GM12874 (cell line): ENCODE results near the gene DLG2.

Experiments
- TF ChIP-seq, protein P1 (sequence below): IDR thresholded peaks from 2 replicates; pipeline ENCODE4 v1.5.1; 2011; ENCODE audit warnings: low read depth, mild to moderate bottlenecking, control low read depth, low read length, moderate library complexity; ENCODE audit not compliant: insufficient read depth

Gene DLG2

DNA sequence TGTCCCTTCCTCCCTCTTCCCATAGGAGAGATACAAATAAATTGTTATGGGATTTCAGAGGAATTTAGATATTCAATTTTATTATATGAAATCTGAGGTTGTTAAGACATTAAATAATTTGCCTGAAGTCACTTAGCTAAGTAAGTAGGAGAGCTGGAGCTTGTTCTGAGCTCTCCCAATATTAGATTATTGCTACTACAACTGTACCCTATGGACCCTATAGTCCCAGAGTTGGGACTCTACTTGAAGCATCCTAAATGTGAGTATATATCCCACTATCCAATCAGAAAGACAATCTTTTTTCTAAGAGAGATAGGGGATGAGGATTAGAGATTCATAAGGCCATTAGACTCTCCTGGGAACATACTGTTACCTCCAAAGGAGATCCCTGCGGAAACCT lies 1130.0 kb downstream of the DLG2 start:
- TF ChIP-seq, protein P1, sequence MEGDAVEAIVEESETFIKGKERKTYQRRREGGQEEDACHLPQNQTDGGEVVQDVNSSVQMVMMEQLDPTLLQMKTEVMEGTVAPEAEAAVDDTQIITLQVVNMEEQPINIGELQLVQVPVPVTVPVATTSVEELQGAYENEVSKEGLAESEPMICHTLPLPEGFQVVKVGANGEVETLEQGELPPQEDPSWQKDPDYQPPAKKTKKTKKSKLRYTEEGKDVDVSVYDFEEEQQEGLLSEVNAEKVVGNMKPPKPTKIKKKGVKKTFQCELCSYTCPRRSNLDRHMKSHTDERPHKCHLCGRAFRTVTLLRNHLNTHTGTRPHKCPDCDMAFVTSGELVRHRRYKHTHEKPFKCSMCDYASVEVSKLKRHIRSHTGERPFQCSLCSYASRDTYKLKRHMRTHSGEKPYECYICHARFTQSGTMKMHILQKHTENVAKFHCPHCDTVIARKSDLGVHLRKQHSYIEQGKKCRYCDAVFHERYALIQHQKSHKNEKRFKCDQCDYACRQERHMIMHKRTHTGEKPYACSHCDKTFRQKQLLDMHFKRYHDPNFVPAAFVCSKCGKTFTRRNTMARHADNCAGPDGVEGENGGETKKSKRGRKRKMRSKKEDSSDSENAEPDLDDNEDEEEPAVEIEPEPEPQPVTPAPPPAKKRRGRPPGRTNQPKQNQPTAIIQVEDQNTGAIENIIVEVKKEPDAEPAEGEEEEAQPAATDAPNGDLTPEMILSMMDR = no peak

GRCh38 chr11:84496122-84496521 lies 1131.0 kb downstream of the DLG2 start:
- TF ChIP-seq, protein P1 = no peak

DNA sequence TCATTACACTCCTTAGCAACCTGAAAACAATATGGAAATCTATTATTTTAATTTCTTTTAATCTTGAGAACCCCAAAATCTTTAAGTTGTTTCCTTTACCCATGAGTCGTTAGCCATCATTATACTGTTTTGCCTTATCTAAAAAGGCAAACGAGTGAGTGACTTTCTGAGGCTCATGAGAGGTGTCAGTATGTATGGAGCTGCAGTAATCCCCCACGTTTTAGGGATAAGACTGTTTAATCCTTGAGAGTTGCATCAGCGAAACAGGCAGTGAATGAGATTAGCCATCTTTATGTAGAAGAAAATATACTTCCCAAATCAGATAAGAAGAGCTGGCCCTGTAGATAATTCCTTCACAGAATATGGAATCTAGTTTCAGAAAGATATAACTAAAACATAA lies 1147.0 kb downstream of the DLG2 start:
- TF ChIP-seq, protein P1 = no peak

- TF ChIP-seq, protein P1 = no peak
These were observed 1150.6 kb downstream of the DLG2 start for GRCh38 chr11:84476581-84476980.

DNA sequence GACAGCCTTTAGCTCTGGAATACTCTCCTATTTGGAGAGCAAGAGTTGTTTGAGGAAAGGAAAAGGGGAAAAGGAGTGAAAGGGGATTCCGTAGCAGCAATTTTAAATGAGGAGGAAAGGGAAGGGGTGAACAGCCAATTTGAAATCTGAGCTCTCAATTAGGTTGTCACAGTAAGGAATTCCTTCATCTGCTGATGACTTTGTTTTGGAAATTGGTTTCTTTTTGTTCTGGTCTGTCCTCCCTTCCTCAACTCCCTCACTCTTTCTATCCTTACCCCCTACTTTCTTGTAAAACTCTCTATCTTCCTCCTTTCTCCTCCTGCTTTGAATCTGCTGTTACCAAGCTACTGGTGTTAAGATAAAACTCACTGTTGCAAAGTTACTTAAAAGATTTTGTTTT lies 1155.6 kb downstream of the DLG2 start:
- TF ChIP-seq, protein P1 = no peak

- TF ChIP-seq, protein P1 = no peak
These were observed 1158.9 kb downstream of the DLG2 start for GRCh38 chr11:84468235-84468634.

DNA sequence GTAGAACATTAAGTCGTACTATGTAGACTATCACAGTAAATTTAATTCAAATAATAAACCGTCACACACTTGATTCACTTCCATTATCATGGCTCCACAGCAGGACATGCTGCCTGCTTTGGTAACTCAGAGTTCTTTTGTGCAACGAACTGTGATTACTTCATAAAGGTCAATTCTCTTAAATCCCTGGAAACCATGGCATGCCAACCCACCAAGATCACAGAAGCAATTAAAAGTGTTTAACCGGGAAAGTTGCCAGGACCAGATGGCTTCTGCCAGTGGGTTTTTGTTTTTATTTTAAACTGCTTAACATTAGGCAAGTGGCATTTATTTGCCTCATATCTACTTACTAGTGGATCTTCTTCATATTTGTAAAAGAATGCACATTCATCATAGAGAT lies 1162.1 kb downstream of the DLG2 start:
- TF ChIP-seq, protein P1 = no peak

DNA sequence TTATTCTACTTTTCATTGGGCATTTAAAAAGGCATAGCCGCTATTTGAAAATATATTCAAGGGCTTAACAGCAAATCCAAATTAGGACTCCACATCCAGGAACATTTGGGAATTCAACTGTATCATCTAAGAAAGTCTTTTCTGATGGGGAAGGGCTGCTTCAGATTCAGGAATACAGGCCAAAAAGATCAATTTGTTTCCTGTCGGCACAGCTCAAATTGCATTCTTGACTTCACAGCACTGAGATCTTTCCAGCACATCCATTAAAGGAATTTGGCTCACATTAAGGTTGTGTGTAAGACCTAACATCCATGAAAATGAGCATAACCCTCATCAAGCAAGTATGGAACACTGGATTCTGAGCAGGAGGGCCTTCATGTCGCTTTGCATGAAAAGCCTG lies 1171.5 kb downstream of the DLG2 start:
- TF ChIP-seq, protein P1 = no peak
